ENCODE results near the gene LGI1.

LGI1 gene

DNA sequence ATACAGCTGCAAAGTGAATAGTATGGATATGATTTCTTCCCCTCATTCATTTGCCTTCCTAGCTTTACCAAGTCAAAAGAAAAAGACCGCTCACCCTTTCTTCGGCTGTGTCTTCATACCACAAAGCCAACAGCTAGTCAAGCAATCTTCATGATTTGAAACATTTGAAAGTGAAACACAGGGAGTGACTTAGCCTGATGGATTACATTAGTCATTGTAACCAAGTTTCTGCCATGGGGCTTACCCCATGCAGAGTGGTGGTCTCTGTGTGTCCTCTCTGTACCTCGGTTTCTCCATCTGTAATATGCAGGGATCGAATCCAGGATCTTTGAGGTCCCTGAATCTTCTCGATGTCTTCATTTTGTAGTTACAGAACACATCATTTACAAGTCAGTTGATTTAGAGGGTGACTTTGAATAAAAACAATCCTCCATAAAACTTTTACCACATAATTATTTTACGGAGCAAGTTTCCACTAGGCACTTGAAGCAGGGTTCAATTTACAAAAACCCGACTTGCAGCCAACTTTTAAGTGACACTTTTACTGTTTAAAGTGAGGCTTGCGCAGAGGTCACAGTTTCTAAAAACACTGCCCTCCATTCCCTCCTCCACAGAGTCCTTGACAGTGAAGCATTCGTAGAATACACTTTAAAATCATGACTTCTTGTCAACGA lies 2.2 kb upstream of the LGI1 start:
- DNase-seq, result peak; percentile 18

DNA sequence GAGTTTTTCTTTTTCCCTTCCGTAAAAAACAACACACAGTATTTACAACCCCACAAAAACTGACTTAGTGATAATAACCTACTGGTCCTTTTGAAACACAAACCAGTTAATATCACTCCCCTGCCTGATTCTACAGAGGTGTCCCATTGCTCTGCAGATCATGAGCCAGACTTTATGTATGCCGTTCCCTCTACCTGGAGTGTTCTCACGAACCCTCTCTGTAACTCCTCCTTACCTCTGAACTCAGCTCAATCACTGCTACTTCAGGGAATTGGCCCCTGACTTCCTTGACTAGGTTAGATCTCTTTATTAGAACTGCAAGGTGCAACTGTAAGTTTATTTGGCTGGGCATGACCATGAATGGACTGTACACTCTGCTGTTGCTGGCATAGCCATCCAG lies 1.6 kb upstream of the LGI1 start:
- DNase-seq, result no peak

DNA sequence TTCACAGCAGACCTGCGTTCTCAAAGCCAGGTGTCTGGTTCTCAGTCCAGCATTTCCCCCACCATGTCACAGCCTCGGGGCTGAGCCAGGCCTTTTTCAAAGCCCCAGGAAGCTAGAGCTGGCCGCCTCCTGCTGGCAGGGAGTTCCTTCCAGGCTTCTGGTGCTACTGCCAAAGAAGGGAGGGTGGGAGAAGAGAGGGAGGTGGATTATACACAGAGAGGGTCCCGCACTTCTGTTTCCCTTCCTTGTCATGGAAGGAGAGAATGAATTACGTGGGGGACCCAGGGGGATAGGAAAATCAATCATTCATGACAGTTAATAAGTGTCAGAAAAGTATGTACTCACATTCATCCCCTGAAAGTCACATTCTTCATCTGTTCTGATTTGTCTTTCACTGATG lies 600 bp upstream of the LGI1 start:
- no peak for DNase-seq

- no peak for DNase-seq
Observed at GRCh38 chr10:93758508-93758885, 761 bp downstream of the LGI1 start.

DNA sequence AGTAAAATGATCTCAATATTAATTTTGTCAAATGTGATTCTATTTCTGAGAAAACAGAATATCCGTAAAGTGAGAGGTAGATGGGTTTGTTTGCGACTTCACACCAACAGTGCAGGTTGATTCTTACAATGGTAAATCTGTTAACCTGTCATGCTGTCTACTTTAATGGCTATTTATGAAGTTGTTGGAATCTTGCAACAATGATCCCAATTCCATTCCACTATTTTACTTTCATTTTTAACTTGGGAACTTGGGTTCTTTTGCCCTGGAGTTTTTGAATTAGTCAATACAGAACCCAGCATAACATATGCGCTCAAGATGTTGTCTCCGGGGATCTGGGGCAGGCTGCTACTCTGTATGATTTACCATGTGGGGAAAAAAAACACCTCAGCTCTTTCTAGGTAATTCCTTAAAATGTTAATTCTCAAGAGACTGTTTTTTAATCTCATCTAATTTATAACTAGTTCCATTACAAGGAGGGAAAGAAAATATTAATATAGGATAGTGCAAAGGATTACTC lies 1.2 kb downstream of the LGI1 start:
- DNase-seq, result peak; percentile 23

- DNase-seq, result no peak
Observed at GRCh38 chr10:93760490-93760889, 2.8 kb downstream of the LGI1 start.

DNA sequence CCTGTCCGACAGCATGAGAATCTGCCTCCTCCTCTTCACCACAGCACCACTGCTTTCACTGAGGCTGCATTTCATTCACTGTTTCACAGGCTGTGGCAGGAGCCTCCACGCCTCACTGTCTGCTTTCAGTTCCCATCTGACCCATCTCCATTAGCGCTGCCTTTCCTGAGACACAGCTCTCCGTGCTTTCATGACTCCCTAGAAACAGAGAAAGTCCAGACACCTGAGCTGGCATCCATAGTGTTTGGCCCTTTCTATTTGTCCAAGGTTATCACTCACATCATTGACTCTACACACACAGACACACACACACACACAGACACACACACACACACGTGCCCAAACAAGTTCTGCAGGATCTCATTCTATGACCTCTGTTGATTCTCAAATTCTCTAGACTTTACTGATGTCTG lies 5.2 kb downstream of the LGI1 start:
- DNase-seq, result no peak

DNA sequence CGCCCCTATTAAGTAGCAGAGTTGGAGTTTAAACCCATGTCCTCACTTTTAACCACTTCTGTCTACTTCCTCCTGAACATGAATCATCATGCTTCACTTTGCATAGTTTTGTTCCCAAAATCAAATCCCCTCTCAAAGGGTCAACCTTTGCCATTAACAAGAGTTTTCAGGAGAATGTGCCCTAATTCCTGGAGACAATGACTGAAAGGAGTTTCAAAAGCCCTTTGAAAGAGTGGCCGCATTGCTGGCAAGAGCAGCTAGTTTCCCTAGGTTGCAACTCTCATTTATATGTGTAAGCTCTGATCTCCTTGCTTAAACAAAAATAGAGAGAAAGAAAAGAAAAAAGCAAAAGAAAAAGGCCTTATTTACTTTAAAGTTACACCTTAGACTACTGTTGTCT lies 9.2 kb downstream of the LGI1 start:
- DNase-seq, result no peak

- no peak for DNase-seq
Observed at GRCh38 chr10:93767724-93768399, 10.1 kb downstream of the LGI1 start.

DNA sequence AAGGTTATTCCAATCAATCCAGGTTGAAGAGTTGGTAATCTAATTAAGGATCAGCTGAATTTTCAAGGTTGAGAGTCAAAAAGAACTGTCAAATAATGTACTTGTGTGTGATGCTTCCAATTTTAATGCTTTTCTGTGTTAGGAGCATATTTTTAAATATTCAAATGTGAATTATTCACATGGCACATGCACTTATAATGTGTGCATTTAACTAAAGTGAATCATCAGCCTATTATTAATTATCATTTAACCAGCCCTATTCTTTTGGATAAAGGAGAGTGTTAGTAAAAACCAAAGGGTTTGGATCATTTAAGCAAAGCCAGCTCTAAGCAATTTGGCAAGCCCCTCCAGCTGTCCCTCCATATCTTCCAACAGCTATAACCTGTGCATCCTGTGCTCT lies 11.2 kb downstream of the LGI1 start:
- no peak for DNase-seq

- DNase-seq, result no peak
Observed at GRCh38 chr10:93771354-93771753, 13.6 kb downstream of the LGI1 start.

DNA sequence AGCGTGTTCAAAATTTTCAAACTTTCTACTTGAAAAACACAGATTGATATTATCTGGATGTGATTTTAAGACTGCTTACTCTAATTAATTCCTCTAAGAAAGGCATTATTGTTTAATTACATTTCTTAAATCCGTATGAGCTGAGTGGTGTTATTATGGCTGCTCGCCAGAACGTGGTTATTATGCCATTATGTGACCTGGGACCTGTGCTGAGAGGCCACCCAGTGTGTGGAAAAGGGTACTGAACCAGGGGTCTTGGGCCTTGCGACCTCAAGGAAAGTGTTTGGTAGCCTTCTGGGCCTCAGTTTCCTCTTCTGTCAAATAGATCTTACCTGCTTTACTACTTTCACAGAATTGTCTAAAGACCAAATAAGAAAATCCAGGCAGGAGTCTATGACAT lies 15.4 kb downstream of the LGI1 start:
- no peak for DNase-seq

DNA sequence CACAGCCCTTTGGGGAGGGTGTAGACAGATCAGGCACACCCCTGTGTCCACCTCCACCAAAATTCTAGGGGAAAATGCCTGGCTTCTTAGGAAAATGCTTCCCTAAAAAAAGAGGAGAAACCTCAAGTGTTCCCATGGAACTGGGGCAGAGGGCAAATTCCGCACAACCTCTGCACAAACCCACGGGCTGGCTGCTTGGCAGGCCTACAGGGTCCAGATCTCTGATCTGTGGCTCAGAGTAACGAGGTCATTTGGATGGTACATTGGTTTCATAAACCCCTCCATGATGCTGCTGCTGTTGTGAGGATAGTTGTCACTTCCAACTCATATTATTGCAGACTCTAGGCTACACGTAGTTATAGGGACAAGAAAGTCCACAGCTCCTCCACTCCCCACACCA lies 16.0 kb downstream of the LGI1 start:
- no peak for DNase-seq

DNA sequence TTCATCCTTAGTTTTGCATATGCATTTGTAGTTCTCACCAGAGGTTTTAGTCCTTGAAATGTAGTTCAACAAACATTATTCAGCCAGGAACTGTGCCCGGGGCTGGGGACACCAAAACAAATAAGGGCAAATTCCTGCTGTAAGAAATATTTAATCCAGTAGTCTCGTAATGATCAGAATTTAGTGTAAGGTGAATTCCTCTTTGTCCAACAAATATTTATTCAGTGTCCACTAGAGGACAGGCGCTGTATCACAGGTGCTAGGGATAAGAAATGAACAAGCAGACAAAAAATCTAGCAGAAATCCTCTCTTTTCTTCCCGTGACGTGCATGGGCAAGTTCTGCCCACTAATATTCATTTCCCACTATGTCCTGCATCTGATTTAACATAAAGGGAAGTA lies 17.6 kb downstream of the LGI1 start:
- no peak for DNase-seq

DNA sequence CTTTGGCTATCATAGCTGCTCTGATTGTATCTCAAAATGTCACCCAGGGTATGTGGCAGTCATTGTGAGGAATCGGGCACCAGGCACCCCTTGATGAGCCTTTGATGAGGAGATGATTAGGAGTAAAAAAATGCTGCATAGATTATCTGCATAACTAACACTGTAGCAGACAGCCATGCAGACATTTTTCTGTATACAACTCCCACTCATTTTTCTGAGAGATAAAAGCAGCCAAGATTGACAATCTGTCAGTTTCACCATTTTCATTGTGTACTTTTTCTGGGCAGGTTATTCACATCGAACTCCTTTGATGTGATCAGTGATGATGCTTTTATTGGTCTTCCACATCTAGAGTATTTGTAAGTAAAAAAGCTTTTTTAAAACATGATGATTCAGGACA lies 19.4 kb downstream of the LGI1 start:
- DNase-seq, result no peak

DNA sequence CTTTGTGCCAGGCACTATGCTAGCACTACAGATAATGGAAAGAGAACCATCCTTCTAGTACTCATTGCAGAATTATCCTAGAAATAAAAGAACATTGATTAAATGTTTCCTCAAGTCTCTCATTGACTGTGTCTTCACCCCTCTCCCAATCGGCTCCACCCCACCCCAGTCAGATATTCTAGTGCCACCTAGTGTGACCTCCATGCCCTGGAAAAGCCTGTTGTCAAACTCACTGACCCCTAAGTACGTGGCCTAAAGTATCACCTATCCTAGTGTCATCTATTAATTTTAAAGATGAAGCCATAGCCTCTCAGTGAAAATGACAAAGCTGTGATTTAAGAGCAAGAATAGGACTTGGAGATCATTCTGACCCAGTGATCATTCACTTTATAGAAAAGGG lies 26.3 kb downstream of the LGI1 start:
- DNase-seq, result no peak

DNA sequence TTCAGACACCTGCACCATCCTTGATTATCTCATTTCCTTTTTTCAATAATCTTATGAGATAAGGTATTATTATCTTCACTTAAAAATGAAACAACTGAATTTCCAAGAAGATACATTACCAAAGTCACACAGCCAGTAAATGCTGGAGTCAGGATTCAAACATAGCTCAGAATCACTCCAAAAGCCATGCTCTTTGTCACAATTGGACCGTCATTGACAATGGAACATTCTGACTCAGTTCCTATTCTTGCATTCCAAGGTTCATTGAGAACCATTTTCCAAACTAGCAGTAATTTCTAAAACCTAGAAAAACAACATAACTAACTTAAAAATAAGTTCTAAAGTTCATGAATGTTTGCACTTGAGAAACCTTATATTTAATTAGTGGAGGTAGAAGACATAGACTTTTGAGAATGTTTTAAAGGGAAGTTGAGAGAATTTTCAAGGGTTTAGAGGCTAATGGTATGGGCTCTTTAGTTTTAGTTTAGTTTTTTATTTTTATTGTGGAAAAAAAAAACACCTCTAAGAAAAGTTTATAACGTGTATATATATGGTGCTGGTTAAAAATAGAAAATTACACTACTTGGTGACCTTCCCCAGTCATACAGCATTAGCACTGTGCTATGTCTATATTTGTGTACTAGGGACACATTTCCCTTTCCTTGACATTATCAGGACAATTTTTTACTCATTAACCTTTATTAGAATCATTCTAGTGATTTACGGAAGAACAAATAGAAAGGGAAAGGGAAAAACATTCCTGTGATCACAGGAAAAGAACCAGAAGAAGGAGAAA lies 30.9 kb downstream of the LGI1 start:
- no peak for DNase-seq

DNA sequence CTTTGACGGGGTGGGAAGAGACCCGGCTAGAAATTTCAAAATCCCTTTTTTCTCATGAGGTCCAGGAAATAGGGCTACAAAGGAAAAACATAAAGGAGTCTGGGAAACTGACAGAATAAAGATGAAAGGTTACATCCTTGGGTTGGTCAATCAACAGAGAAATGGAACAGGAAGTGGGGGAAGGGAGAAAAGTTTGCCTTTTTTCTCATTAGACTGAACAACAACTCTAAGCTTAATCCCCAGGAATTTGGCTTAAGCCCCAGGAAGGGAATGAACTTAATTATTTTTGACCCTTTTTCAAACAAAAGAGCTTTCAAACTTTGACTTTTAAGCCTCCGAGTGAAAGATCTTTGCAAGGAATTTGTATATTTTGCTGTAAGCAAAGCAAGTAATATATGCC lies 32.7 kb downstream of the LGI1 start:
- no peak for DNase-seq

DNA sequence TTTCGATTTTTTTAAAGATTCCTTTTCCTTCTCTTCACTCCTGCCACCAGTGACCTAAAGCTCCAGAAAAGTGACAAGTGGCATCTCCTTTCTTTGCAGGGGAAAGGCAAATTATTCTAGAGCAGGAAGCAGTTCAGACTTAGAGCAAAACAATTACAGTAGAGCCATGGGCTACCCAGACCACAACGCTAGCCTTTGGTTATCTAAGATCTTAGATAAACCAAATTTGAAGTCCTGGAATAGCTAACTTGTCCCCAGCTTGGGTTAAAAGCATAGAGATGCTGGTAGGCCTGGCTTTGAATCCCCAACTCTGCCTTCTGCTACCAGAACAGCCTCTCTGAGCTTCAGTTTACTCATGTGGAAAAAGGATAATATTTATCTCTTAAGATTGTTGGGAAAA lies 38.4 kb downstream of the LGI1 start:
- DNase-seq, result no peak

- no peak for DNase-seq
Observed at GRCh38 chr10:93797825-93798224, 40.1 kb downstream of the LGI1 start.

DNA sequence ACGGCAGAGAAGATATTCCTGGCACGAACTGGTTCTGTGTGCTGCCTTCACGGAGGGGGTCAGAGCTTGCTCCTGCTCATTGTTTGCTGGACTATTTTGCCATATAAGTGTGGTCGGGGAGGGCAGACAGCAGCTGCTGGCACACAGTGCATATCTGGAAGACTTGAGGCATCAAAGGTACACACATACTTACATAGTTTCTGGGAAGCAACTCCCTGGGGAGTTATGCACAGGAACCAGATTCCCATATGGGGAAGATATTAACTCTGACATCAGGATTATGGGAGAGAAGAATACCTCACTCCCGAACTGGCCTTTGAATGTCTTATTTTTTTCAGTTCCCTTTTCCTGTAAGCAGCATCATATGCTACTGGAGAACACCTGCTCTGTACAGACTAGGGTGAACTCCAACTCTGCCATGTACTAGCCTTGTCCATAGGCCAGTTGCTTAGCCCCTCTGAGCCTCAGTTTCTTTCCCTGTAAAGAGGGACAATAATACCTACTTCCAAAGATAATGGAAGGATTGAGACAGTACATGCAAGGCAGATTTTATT lies 41.5 kb downstream of the LGI1 start:
- peak; percentile 38 for DNase-seq

DNA sequence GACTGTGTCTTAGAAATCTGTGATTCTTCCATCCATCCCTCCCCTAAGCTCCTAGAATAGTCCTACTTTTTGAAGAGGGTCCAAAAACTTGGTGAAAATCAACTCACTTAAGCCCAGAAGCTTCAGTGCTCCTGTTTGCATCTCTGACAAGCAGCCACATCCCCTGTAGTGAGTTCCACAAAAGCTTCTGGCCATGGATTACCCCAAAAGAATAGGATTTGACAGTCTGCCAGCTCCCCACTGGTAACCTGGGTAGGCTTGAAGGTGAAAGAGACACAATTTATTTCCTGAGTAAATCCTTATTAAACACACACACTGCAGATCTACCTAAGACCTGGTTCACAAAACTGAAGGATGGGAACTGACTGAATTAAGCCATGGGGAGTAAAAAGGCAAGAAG lies 46.5 kb downstream of the LGI1 start:
- no peak for DNase-seq

DNA sequence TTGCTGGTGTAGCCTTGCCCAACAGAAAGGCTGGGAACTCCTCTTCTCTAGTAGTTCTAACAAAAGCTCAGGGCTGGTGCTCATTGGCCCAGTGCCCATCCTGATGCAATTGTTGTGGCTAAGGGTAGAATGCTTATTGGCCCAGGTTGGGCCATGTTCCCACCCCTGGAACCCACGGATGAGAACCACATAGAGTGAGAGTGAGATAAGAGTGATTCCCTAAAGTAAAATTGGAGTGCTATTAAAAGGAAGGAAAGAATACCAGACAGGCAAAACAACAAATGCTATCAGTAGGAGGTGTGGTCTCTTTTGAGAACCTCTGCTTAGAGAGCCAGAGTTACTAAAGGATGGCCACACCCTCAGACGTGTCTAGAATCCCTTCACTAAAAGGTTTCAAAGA lies 49.2 kb downstream of the LGI1 start:
- peak; percentile 48 for DNase-seq
